ENCODE measurements around the gene AGR2. TPM values are rescaled to one million over a fixed set of nuclear protein-coding genes. Genes with fewer than 3 reads are reported as not detected.
"Not testable (repeated sequence)": the region's sequence is repeated elsewhere in the genome, so short reads cannot be mapped to it uniquely, and the experiment has no call there.

The AGR2 gene
- 1.7 TPM for total RNA-seq

GRCh38 chr7:16804674-16805439 lies at the start of gene AGR2:
Gene AGR2 (minus strand): TSS chr7:16804999. CDS start chr7:16801796, 3,203 bp downstream.
- DNase-seq: no peak

- not testable (repeated sequence) for DNase-seq
Observed at GRCh38 chr7:16853189-16853588, 48.4 kb upstream of the AGR2 start.

GRCh38 chr7:16851829-16852228 lies 47.0 kb upstream of the AGR2 start:
- no peak for DNase-seq

GRCh38 chr7:16850614-16851466 lies 46.0 kb upstream of the AGR2 start:
- DNase-seq: no peak

GRCh38 chr7:16849296-16850148 lies 44.7 kb upstream of the AGR2 start:
- no peak for DNase-seq

GRCh38 chr7:16847381-16847860 lies 42.6 kb upstream of the AGR2 start:
- no peak for DNase-seq

- DNase-seq: no peak
Observed at GRCh38 chr7:16846601-16847165, 41.9 kb upstream of the AGR2 start.

GRCh38 chr7:16845746-16846145 lies 40.9 kb upstream of the AGR2 start:
- DNase-seq: no peak

GRCh38 chr7:16841681-16842080 lies 36.9 kb upstream of the AGR2 start:
- DNase-seq: no peak

- DNase-seq: no peak
Observed at GRCh38 chr7:16840094-16840493, 35.3 kb upstream of the AGR2 start.

GRCh38 chr7:16839646-16840045 lies 34.8 kb upstream of the AGR2 start:
- DNase-seq: no peak

GRCh38 chr7:16838891-16839290 lies 34.1 kb upstream of the AGR2 start:
- no peak for DNase-seq

GRCh38 chr7:16838386-16838785 lies 33.6 kb upstream of the AGR2 start:
- DNase-seq: no peak

- no peak for DNase-seq
Observed at GRCh38 chr7:16836481-16836880, 31.7 kb upstream of the AGR2 start.

GRCh38 chr7:16833373-16833772 lies 28.6 kb upstream of the AGR2 start:
- DNase-seq: no peak

GRCh38 chr7:16826060-16826459 lies 21.3 kb upstream of the AGR2 start:
- no peak for DNase-seq

- no peak for DNase-seq
Observed at GRCh38 chr7:16822029-16822428, 17.2 kb upstream of the AGR2 start.

GRCh38 chr7:16818732-16819131 lies 13.9 kb upstream of the AGR2 start:
- no peak for DNase-seq

GRCh38 chr7:16817536-16817935 lies 12.7 kb upstream of the AGR2 start:
- no peak for DNase-seq

GRCh38 chr7:16816824-16817223 lies 12.0 kb upstream of the AGR2 start:
- no peak for DNase-seq

GRCh38 chr7:16815001-16815400 lies 10.2 kb upstream of the AGR2 start:
- DNase-seq: no peak

GRCh38 chr7:16813232-16813616 lies 8.4 kb upstream of the AGR2 start:
- DNase-seq: no peak

All from occipital lobe (tissue), 2 donors.